Caco-2 (cell line): ENCODE measurements around the gene TTC32. TPM values are rescaled to one million over a fixed set of nuclear protein-coding genes. Genes with fewer than 3 reads are reported as not detected.

Experiments used
- BruUV-seq: library from RNA; stranded (reverse); fragments of 400-500 nt; replicated peaks from 2 replicates; lab custom pipeline; 2021; lab: Mats Ljungman, UMichigan
- CTCF ChIA-PET: fragments of 300-600 bp; sonication (Branson Sonifier 250); formaldehyde crosslinking; loops from one replicate; lab custom pipeline; 2022; ENCODE audit warnings: antibody characterized with exemption; lab: Charles Lee
- POLR2A ChIA-PET: fragments of 300-600 bp; sonication (Branson Sonifier 250); formaldehyde crosslinking; loops from one replicate; lab custom pipeline; 2022; ENCODE audit warnings: antibody characterized with exemption; lab: Charles Lee
- DNase-seq, 2 experiments: peaks; one replicate each; pipeline versions ENCODE4 v3.0.0 to v3.0.0-alpha.2; 2020 to 2022
- H3K27me3 ChIP-seq: replicated peaks from 2 replicates; pipeline ENCODE4 v1.6.0; 2011; ENCODE audit warnings: low read length; ENCODE audit not compliant: control insufficient read depth, insufficient read depth
- H3K36me3 ChIP-seq: 2 replicates; pipeline ENCODE4 v1.5.1; 2011; ENCODE audit warnings: low read length; ENCODE audit not compliant: control insufficient read depth, insufficient read depth
- H3K4me1 ChIP-seq: fragments of 250-450 bp; sonication (Bioruptor Pico); 2 replicates; pipeline ENCODE4 v1.5.1; 2020; ENCODE audit warnings: mild to moderate bottlenecking
- H3K4me3 ChIP-seq: 2 replicates; pipeline ENCODE4 v1.5.1; 2011; ENCODE audit warnings: low read depth, mild to moderate bottlenecking, control low read depth, low read length
- H3K9me3 ChIP-seq: fragments of 250-450 bp; sonication (Bioruptor Pico); 2 replicates; pipeline ENCODE4 v1.5.1; 2020; ENCODE audit warnings: mild to moderate bottlenecking, moderate library complexity
- H3K27ac Mint-ChIP-seq: one replicate; pipeline ENCODE4 v1.8.0; 2022; ENCODE audit warnings: mixed read lengths; ENCODE audit not compliant: unreplicated experiment
- H3K27me3 Mint-ChIP-seq: one replicate; pipeline ENCODE4 v1.8.0; 2022; ENCODE audit warnings: mixed read lengths; ENCODE audit not compliant: insufficient read depth, unreplicated experiment
- H3K36me3 Mint-ChIP-seq: one replicate; pipeline ENCODE4 v1.8.0; 2022; ENCODE audit warnings: mild to moderate bottlenecking, mixed read lengths; ENCODE audit not compliant: insufficient read depth, unreplicated experiment
- H3K4me1 Mint-ChIP-seq: one replicate; pipeline ENCODE4 v1.8.0; 2022; ENCODE audit warnings: low read depth, mixed read lengths; ENCODE audit not compliant: unreplicated experiment
- H3K4me3 Mint-ChIP-seq: one replicate; pipeline ENCODE4 v1.8.0; 2022; ENCODE audit warnings: mild to moderate bottlenecking, moderate library complexity, mixed read lengths; ENCODE audit not compliant: unreplicated experiment
- H3K9me3 Mint-ChIP-seq: one replicate; pipeline ENCODE4 v1.8.0; 2022; ENCODE audit warnings: mixed read lengths; ENCODE audit not compliant: unreplicated experiment
- intact Hi-C: fragments of 100-400 bp; cut with micrococcal nuclease; formaldehyde crosslinking; loops from one replicate; pipeline ENCODE4 v1.10.0; 2022; ENCODE audit not compliant: unreplicated experiment
- total RNA-seq: library from RNA; stranded (reverse); gene quantifications from 2 replicates; pipeline ENCODE4 v1.2.3, GENCODE V29; 2022
- TF ChIP-seq, protein P1 (sequence below), 2 experiments: fragments of 200-600 bp in 1 of 2; IDR thresholded peaks; 1 replicate in 1 of 2; 2 replicates in 1 of 2; pipeline versions ENCODE4 v1.5.1 to v1.8.0; 2011 to 2022; ENCODE audit warnings: antibody characterized with exemption in 1 of 2, control low read depth in 1 of 2, inconsistent platforms in 1 of 2, low read depth in 1 of 2, low read length in 1 of 2, mild to moderate bottlenecking in 1 of 2, moderate library complexity in 1 of 2; ENCODE audit not compliant: insufficient read depth in 1 of 2, severe bottlenecking in 1 of 2, unreplicated experiment in 1 of 2

The TTC32 gene
- total RNA-seq, 1 experiment from 2014 or later = 16.8 TPM

- TF ChIP-seq, protein P1, sequence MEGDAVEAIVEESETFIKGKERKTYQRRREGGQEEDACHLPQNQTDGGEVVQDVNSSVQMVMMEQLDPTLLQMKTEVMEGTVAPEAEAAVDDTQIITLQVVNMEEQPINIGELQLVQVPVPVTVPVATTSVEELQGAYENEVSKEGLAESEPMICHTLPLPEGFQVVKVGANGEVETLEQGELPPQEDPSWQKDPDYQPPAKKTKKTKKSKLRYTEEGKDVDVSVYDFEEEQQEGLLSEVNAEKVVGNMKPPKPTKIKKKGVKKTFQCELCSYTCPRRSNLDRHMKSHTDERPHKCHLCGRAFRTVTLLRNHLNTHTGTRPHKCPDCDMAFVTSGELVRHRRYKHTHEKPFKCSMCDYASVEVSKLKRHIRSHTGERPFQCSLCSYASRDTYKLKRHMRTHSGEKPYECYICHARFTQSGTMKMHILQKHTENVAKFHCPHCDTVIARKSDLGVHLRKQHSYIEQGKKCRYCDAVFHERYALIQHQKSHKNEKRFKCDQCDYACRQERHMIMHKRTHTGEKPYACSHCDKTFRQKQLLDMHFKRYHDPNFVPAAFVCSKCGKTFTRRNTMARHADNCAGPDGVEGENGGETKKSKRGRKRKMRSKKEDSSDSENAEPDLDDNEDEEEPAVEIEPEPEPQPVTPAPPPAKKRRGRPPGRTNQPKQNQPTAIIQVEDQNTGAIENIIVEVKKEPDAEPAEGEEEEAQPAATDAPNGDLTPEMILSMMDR (IDR thresholded peaks at IDR 0.05; ENCODE audit: insufficient read depth in 1 of 2, low read depth in 1 of 2, low read length in 1 of 2, severe bottlenecking in 1 of 2, unreplicated experiment in 1 of 2) = no peak
- intact Hi-C loops = no loop called here
- Histone ChIP-seq H3K4me1 (no peaks in the 10 kb centered on the region), H3K36me3 (no peaks in the 10 kb centered on the region), H3K9me3 (no peaks in the 10 kb centered on the region), H3K4me3 (no peak overlapping the region), H3K27me3 (no peaks in the 10 kb centered on the region)
- Mint-ChIP-seq H3K4me1 (no peaks in the 10 kb centered on the region), H3K9me3 (no peaks in the 10 kb centered on the region), H3K27me3 (no peaks in the 10 kb centered on the region), H3K4me3 (no peak overlapping the region), H3K27ac (no peak overlapping the region), H3K36me3 (no peaks in the 10 kb centered on the region)
- CTCF ChIA-PET = no interaction called here
- DNase-seq = no peak
- POLR2A ChIA-PET = no interaction called here
- no TSS peak for BruUV-seq
Measured at GRCh38 chr2:19885791-19886190, 16.0 kb downstream of the TTC32 start.

DNA sequence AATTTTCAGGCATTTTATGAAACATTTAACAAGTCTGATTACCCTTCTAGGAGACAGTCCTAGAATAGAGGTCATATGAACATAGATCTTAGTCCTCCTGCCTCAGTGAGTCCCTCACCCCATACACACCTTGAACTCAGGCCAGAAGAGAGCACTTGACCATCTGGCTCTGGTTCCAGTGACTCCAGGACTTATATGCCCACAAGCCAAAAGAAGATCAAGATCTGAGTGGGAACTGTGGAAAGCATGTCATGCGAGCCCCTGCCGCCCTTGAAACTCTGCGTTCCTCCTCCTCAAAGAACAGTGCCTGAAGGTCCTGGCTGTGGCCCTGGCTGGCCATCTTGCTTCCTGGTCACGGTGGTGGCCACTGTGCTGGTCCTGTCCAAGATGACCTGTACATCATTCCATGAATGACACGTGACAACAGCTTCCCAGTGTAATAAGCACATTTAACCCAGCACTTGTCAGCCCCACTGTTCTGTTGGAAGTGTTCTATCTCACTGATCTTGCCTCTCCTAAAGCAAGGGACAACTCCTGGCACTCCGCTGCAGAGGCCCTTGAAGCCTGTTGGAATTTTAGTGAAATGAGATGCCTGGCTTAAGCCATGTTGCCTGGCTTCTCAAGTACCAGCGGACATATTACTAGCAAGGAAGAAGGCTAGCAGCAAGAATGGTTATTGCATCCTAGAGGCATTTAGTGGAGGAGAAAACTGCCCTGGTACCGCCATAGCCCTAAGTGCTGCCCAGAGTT, 17.6 kb downstream of the TTC32 start:
- no peak overlapping the region for H3K4me3 Mint-ChIP-seq
- H3K27me3 Mint-ChIP-seq = no peaks in the 10 kb centered on the region
- DNase-seq = no peak
- Histone ChIP-seq H3K9me3 (no peaks in the 10 kb centered on the region), H3K27me3 (no peaks in the 10 kb centered on the region), H3K4me3 (no peak overlapping the region), H3K4me1 (no peaks in the 10 kb centered on the region), H3K36me3 (no peaks in the 10 kb centered on the region)
- H3K36me3 Mint-ChIP-seq = no peaks in the 10 kb centered on the region
- no TSS peak for BruUV-seq
- H3K4me1 Mint-ChIP-seq = no peaks in the 10 kb centered on the region
- no peak overlapping the region for H3K27ac Mint-ChIP-seq
- CTCF ChIA-PET = no interaction called here
- no peaks in the 10 kb centered on the region for H3K9me3 Mint-ChIP-seq
- intact Hi-C loops = no loop called here
- POLR2A ChIA-PET = no interaction called here
- TF ChIP-seq, protein P1 (IDR thresholded peaks at IDR 0.05; ENCODE audit: insufficient read depth in 1 of 2, low read depth in 1 of 2, low read length in 1 of 2, severe bottlenecking in 1 of 2, unreplicated experiment in 1 of 2) = no peak

- intact Hi-C loops = no loop called here
- Histone ChIP-seq H3K27me3 (no peaks in the 10 kb centered on the region), H3K4me1 (no peaks in the 10 kb centered on the region), H3K4me3 (no peak overlapping the region), H3K36me3 (no peaks in the 10 kb centered on the region), H3K9me3 (no peaks in the 10 kb centered on the region)
- no peaks in the 10 kb centered on the region for H3K4me1 Mint-ChIP-seq
- H3K4me3 Mint-ChIP-seq = no peak overlapping the region
- CTCF ChIA-PET = no interaction called here
- H3K36me3 Mint-ChIP-seq = no peaks in the 10 kb centered on the region
- no peak for DNase-seq
- H3K27ac Mint-ChIP-seq = no peak overlapping the region
- no TSS peak for BruUV-seq
- no peaks in the 10 kb centered on the region for H3K27me3 Mint-ChIP-seq
- H3K9me3 Mint-ChIP-seq = no peaks in the 10 kb centered on the region
- TF ChIP-seq, protein P1 (IDR thresholded peaks at IDR 0.05; ENCODE audit: insufficient read depth in 1 of 2, low read depth in 1 of 2, low read length in 1 of 2, severe bottlenecking in 1 of 2, unreplicated experiment in 1 of 2) = no peak
- POLR2A ChIA-PET = no interaction called here
Measured at GRCh38 chr2:19883486-19883885, 18.3 kb downstream of the TTC32 start.
